NCI-H345 treated with DMSO at 0.1 percent for 48 hours (cell line): ENCODE results near the gene SAMD11.

Experiments used
- DNase-seq: peaks from one replicate; lab custom pipeline; 2025; ENCODE audit not compliant: unreplicated experiment; lab: John Stamatoyannopoulos, UW

Gene SAMD11

DNA sequence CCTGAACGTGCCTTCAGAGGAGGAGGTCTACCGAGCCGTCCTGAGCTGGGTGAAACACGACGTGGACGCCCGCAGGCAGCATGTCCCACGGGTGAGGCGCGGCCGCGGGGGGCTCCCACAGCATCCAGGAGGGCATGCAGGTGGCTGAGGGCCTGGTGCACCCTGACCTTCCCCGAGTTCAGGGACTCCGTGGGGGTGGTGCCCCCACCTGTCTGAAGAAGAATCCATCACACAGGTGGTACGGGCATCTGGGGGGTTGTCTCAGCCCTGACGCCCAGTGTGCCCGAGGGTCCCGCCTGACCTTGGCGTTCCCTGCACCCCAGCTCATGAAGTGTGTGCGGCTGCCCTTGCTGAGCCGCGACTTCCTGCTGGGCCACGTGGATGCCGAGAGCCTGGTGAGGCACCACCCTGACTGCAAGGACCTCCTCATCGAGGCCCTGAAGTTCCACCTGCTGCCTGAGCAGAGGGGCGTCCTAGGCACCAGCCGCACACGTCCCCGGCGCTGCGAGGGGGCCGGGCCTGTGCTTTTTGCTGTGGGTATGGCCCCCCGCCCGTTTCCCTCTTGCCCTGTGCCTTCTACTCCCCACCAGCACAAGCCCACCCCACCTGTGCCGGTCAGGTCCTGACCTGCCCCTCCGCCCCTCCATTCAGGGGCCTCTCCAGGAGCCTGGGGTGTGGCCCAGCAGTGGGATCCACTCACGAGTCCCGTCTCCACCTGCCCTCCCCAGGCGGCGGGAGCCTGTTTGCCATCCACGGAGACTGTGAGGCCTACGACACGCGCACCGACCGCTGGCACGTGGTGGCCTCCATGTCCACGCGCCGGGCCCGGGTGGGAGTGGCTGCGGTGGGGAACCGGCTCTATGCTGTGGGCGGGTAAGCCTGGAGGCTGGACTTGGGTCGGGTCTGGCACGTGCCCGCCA, 38.9 kb downstream of the SAMD11 start:
- no peak for DNase-seq

GRCh38 chr1:963301-963651, 39.6 kb downstream of the SAMD11 start:
- DNase-seq = no peak

DNA sequence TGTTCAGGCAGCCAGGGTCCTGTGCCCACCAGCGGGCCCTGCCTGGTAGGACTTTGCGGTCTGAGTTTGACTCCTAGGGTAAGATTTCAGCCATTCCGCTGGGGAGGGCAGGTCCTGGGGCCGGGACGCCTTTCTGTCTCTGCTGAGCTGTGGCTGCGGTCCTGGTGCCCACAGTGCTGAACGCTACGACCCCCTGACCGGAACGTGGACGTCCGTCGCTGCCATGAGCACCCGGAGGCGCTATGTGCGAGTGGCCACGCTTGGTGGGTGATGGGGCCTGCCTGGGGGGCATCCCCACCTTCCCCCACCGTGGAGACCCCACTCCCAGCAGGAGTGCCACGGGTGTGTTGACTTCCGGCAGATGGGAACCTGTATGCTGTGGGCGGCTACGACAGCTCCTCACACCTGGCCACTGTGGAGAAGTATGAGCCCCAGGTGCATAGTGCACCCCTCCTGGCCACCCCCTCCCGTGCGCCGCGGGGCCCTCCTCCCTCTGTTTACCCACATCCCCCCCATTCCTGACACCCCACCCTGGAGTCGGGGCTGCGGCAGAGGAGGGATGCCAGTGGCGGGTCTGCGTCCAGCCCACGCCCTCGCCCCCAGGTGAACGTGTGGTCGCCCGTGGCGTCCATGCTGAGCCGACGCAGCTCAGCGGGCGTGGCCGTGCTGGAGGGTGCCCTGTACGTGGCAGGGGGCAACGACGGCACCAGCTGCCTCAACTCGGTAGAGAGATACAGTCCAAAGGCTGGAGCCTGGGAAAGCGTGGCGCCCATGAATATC, 40.2 kb downstream of the SAMD11 start:
- no peak for DNase-seq

- DNase-seq = no peak
Measured at GRCh38 chr1:964691-965525, 41.2 kb downstream of the SAMD11 start.

- no peak for DNase-seq
Measured at GRCh38 chr1:965526-966134, 41.9 kb downstream of the SAMD11 start.

DNA sequence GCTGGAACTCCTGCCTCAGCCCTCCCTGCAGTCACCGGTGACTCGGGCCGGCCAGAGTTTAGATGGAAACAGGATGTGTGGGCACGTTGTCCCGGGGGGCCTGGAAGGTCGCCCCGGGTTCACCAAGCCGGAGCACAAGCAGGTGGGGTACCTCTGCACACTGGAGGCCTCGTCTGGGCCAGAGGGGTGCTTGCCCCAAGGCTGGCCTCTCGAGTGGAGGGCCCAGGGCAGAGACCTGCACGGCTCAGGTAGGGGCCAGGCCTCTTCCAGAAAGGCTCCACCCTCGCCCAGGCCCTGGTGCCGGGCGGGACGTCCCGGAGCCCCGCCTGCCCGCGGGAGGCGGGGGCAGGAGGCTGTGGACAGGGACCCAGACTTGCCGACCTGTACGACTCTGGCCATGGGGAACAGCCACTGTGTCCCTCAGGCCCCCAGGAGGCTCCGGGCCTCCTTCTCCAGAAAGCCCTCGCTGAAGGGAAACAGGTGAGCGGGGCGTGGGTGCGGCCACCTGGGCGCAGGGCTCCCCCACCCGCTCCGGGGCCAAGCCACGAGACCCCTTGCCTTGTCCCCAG, 42.5 kb downstream of the SAMD11 start, which contains the start of gene PLEKHN1:
PLEKHN1 (plus strand) TSS at position 348 of the 569 bp plus-strand sequence; CDS start at position 398, 50 bp downstream.
- no peak for DNase-seq

DNA sequence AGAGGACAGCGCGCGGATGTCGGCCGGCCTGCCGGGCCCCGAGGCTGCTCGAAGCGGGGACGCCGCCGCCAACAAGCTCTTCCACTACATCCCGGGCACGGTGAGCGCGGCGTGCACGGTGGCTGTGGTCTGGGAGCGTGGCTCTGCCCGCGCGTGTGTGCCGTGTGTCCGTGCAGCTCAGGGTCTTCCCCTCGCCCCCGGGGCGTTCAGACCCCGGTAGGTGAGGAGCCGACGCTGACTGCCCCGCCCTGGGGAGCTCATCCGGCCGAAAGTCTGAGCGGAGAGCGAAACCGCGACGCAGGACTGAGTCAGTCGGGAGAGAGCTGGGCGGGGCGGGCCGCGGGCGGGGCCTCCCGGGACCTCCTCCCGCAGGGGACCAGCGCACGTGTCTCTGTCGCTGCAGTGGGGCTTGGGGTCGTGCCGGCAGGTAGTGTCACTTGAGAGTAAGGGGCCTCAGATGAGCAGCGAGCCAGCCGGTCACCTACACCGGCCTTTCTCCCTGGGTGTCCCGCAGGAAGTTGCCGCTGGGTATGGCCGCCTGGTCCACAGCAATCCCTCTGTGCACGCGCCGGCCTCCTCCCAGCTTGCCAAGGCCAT, 43.1 kb downstream of the SAMD11 start:
- no peak for DNase-seq

DNA sequence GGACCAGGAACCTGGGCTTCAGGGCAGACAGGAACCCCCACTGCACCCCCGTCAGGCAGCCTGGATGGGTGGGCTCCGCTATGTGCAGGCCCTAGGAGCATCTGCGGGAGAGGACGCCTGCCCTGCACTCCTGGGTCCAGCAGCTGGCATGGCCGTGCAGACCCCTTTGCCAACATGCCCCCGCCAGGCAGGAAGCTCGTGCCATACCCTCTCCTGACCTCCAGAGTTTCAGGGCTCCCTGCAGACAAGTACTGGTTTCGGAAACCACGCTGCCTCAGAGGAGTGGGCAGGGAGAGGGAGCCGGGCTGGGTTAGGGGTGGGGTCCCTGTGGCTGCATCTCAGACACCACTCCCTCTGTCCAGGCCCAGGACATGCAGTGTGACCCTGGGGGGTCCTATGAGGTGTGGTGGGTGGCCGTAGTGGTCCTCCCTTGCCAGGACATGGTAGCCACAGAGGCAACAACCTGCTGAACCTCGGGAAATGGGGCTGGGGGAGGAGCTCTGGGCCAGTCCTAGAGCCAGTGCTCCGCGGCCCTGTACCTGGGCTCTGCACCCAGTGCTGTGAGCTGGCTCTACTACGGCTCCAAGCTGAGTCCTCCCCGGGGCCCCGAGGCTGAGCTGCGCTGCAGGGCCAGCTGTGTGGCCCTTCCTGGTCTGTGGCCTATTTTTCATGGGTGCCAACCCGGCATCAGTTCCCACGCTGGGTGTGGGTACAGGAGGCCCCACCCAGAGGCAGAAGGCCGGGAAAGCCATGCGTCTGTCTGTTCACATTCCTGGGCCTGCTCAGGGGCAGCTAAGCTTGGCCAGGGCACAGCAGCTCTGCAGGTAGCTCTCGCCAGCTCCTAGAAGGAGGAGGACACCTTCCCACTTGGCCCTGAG, 44.0 kb downstream of the SAMD11 start:
- no peak for DNase-seq

DNA sequence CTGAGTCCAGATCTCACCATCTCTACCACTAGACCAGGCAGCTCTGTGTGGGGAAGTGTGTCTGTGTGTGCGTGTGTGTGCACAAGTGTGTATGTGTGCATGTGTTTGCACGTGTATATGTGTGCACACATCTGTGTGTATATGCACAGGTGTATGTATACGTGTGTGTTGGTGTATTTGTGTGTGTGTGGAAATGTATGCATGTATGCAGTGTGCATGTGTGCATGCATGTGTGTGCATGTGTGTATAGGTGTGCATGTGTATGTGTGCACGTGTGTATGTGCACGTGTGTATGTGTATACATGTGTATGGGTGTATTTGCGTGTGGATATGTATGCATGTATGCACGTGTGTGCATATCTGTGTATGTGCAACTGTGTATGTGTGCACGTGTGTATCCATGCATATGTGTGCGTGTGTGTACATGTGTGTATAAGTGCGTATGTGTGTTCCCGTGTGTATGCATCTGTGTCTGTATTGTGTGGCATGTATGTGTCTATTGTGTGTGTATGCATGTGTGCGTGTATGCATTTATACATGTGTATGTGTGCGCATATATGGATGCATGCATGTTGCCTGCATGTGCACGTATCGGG, 45.6 kb downstream of the SAMD11 start:
- DNase-seq = no peak

DNA sequence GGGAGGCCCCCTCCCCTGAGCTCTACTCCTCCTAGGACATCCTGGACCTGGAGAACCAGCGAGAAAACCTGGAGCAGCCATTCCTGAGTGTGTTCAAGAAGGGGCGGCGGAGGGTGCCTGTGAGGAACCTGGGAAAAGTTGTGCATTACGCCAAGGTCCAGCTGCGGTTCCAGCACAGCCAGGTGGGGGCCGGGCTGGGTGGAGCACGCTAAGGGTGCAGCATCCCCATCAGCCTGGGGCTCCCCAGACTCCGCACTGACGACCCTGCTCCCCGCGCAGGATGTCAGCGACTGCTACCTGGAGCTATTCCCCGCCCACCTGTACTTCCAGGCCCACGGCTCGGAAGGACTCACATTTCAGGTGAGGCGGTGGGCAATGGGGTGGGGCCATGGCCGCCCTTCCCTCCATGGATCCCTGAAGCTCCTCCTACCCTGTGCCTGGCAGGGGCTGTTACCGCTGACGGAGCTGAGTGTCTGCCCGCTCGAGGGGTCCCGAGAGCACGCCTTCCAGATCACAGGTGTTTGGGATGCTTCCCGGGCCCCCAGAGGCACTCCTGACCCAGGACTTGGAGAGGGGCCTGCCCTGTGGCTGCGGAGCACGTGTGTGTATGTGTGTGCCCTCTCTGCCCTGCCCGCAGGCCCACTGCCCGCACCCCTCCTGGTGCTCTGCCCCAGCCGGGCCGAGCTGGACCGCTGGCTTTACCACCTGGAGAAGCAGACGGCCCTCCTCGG, 46.7 kb downstream of the SAMD11 start:
- DNase-seq = no peak

GRCh38 chr1:970973-971730, 47.4 kb downstream of the SAMD11 start:
- DNase-seq = no peak

GRCh38 chr1:971751-972506, 48.2 kb downstream of the SAMD11 start:
- DNase-seq = no peak

GRCh38 chr1:972726-973458, 49.2 kb downstream of the SAMD11 start:
- no peak for DNase-seq

GRCh38 chr1:973459-974292, 50.0 kb downstream of the SAMD11 start:
- DNase-seq = no peak

GRCh38 chr1:974293-974640, 50.5 kb downstream of the SAMD11 start:
- no peak for DNase-seq
